Calu3 (cell line): ENCODE data around the gene CD55. TPM values are rescaled to one million over a fixed set of nuclear protein-coding genes. Genes with fewer than 3 reads are reported as not detected.

Experiments used
- BruUV-seq: library from RNA; stranded (reverse); fragments of 400-500 nt; replicated peaks from 2 replicates; lab custom pipeline; 2021; lab: Mats Ljungman, UMichigan
- CTCF ChIA-PET: fragments of 300-600 bp; sonication (Branson Sonifier 250); formaldehyde crosslinking; loops from one replicate; lab custom pipeline; 2022; ENCODE audit warnings: antibody characterized with exemption; lab: Charles Lee
- DNase-seq: peaks from one replicate; pipeline ENCODE4 v3.0.0; 2022
- H3K27ac Mint-ChIP-seq: one replicate; pipeline ENCODE4 v1.8.0; 2022; ENCODE audit warnings: mixed read lengths; ENCODE audit not compliant: unreplicated experiment
- H3K27me3 Mint-ChIP-seq: one replicate; pipeline ENCODE4 v1.8.0; 2022; ENCODE audit warnings: mixed read lengths; ENCODE audit not compliant: unreplicated experiment
- H3K36me3 Mint-ChIP-seq: one replicate; pipeline ENCODE4 v1.8.0; 2022; ENCODE audit warnings: mild to moderate bottlenecking, moderate library complexity, mixed read lengths; ENCODE audit not compliant: insufficient read depth, unreplicated experiment
- H3K4me1 Mint-ChIP-seq: one replicate; pipeline ENCODE4 v1.8.0; 2022; ENCODE audit warnings: mild to moderate bottlenecking, low read depth, mixed read lengths; ENCODE audit not compliant: unreplicated experiment
- H3K4me3 Mint-ChIP-seq: one replicate; pipeline ENCODE4 v1.8.0; 2022; ENCODE audit warnings: mild to moderate bottlenecking, low read depth, moderate library complexity, mixed read lengths; ENCODE audit not compliant: unreplicated experiment
- H3K9me3 Mint-ChIP-seq: one replicate; pipeline ENCODE4 v1.8.0; 2022; ENCODE audit warnings: low read depth, mixed read lengths; ENCODE audit not compliant: unreplicated experiment
- intact Hi-C: fragments of 100-400 bp; cut with micrococcal nuclease; formaldehyde crosslinking; loops from one replicate; pipeline ENCODE4 v1.10.0; 2022; ENCODE audit not compliant: unreplicated experiment
- total RNA-seq: library from RNA; stranded (reverse); gene quantifications from 2 replicates; pipeline ENCODE4 v1.2.3, GENCODE V29; 2022
- TF ChIP-seq, protein P1 (sequence below): fragments of 200-600 bp; IDR thresholded peaks from one replicate; pipeline ENCODE4 v1.8.0; 2022; ENCODE audit warnings: antibody characterized with exemption; ENCODE audit not compliant: unreplicated experiment

Gene CD55
- total RNA-seq, 1 experiment from 2014 or later, result 106 TPM

DNA sequence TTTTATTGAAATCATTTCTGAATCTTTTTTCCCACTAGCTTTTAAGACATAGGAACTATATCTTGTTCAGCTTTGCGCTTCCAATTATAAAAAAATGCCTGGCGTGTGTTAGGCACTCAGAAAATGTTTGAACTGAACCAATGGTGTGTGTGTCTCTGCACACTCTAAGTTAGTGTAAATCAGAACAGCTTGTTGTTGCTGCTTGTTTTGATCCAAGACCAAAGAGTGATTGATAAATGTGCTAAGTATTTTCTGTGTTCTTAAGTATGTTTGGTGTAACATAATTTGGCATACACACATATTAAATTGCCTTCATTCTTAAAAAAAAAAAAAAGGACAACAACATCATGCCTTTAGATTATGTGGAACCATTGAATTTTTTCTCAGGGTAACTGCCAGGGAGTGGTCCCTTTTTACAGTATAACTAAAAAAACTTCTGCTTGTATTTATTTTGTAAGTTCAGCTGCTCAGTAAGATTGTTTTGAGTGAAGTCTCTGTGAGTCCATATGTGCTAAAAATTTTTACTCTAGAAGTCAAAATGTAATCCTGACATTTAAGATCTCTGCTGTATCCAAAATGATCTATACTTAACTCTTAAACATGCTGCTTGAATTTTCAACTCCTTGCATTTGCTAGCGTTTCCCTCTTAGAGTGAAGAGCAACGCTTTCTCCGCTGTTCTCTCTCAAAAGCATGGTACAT, 8.7 kb downstream of the CD55 start:
- H3K4me1 Mint-ChIP-seq, result no peaks in the 10 kb centered on the region
- intact Hi-C loops, result no loop called here

DNA sequence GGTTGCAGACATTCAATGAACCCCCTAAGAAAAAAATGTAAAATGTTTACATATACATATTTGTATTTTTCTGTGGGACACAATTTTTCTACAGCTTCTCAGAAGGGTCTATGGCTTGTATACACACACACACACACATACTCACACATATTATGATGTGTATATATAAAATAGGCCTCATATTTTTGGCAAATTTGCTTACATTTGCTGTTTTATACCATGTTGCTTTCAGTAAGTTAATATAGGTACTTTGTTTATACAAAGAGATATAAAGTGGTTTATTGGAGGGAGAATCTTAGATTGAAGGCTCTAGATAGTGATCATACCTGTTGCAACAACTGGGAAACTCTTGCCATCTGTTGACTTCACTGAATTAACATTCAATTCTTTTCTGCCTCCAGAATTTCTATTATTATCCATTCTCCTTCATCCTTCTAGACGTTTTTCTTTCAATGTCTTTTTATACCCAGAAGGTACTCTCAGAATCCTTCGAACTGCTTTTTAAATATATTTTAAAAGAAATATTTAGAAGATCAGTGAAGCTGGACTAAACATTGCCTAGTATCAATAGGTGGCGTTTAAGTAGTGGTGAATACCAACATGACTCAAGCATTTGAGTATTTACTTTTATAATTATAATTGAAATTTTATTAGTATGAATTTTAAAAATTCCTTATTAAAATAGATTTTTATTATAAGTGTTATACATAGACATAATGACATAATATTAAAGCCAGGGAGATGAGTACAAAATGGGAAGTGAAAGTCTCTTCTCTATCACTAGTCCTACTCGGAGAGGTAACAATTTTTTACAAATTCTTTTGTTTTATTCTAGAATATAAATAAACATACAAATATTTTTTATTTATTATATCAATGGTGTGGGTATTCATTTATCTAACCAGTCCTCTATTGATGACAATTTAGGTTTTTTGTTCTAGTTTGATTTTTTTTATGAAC, 10.2 kb downstream of the CD55 start:
- H3K36me3 Mint-ChIP-seq, result peaks cover 86% of the 10 kb centered on the region
- BruUV-seq, result no TSS peak

More for the DNA sequence above, 8.7 kb downstream of the CD55 start:
- CTCF ChIA-PET, result no interaction called here
- TF ChIP-seq, protein P1, sequence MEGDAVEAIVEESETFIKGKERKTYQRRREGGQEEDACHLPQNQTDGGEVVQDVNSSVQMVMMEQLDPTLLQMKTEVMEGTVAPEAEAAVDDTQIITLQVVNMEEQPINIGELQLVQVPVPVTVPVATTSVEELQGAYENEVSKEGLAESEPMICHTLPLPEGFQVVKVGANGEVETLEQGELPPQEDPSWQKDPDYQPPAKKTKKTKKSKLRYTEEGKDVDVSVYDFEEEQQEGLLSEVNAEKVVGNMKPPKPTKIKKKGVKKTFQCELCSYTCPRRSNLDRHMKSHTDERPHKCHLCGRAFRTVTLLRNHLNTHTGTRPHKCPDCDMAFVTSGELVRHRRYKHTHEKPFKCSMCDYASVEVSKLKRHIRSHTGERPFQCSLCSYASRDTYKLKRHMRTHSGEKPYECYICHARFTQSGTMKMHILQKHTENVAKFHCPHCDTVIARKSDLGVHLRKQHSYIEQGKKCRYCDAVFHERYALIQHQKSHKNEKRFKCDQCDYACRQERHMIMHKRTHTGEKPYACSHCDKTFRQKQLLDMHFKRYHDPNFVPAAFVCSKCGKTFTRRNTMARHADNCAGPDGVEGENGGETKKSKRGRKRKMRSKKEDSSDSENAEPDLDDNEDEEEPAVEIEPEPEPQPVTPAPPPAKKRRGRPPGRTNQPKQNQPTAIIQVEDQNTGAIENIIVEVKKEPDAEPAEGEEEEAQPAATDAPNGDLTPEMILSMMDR, result no peak
- H3K4me3 Mint-ChIP-seq, result no peak overlapping the region
- peak overlapping the region; percentile 46 for H3K27ac Mint-ChIP-seq
- no peaks in the 10 kb centered on the region for H3K27me3 Mint-ChIP-seq
- H3K36me3 Mint-ChIP-seq, result peaks cover 85% of the 10 kb centered on the region
- no peak for DNase-seq
- BruUV-seq, result no TSS peak
- peaks cover 9% of the 10 kb centered on the region for H3K9me3 Mint-ChIP-seq

DNA sequence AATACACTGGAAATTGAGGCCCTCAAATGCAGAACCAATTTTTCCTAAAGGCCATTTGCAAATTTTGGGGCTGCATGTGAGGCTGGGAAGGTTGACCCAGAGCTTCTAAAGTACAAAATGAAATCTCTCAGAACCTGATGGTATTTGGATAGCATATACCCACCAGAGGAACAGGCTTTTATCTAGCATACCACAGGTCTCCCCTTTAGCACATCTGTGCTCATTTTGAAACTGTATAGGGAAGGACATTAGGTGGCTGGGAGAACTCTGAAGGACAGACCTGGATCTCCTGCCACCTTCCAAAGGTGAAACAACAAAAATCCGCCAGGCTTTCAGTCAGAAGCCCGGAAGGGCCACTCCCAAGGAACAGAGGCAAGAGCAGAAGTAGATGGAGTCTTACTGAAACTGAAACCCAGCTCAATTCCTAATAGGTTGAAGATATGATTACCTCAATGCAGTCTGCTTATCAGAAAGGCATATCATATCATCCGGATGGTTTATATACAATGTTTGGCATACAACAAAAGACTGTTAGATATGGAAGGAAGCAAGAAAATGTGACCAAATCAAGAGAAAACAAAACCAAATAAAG, 11.6 kb downstream of the CD55 start:
- no peak for DNase-seq
- no TSS peak for BruUV-seq
- Mint-ChIP-seq H3K9me3 (peaks cover 9% of the 10 kb centered on the region), H3K27me3 (no peaks in the 10 kb centered on the region), H3K4me1 (peaks cover 16% of the 10 kb centered on the region), H3K4me3 (no peak overlapping the region), H3K27ac (no peak overlapping the region), H3K36me3 (peaks cover 85% of the 10 kb centered on the region)
- intact Hi-C loops, result no loop called here
- TF ChIP-seq, protein P1, result no peak
- CTCF ChIA-PET, result interaction anchor here (0.7 kb wide), 1 partner anchor 31 kb away, joined by 3 read pairs; no protein-coding TSS in a partner anchor

More for the DNA sequence above, 10.2 kb downstream of the CD55 start:
- intact Hi-C loops, result no loop called here
- TF ChIP-seq, protein P1, result no peak
- Mint-ChIP-seq H3K4me1 (peaks cover 7% of the 10 kb centered on the region), H3K4me3 (no peak overlapping the region), H3K27me3 (no peaks in the 10 kb centered on the region), H3K27ac (no peak overlapping the region), H3K9me3 (peaks cover 9% of the 10 kb centered on the region)
- CTCF ChIA-PET, result no interaction called here
- no peak for DNase-seq

DNA sequence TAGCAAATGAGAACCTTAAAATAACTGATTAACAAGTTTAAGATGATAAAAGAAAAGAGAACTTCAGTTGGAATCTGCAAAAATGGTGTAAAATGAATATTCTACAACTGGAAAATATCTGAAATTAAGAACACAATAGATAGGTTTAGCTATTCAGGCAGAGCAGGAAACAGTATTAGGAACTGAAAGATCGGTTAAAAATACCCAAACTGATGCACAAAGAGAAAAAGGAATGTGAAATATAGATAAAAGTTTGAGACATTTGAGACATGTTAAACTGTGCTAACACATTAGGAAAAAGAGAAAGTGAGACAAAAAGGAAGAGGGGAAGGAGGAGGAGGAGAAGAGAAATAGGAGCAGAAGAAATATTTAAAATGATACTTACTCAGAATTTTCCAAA, 12.1 kb downstream of the CD55 start:
- CTCF ChIA-PET, result interaction anchor here (0.7 kb wide), 1 partner anchor 31 kb away, joined by 3 read pairs; no protein-coding TSS in a partner anchor
- TF ChIP-seq, protein P1, result no peak
- no peak for DNase-seq
- H3K9me3 Mint-ChIP-seq, result peaks cover 9% of the 10 kb centered on the region
- no peaks in the 10 kb centered on the region for H3K27me3 Mint-ChIP-seq
- intact Hi-C loops, result no loop called here
- H3K36me3 Mint-ChIP-seq, result peaks cover 80% of the 10 kb centered on the region
- H3K4me1 Mint-ChIP-seq, result peaks cover 16% of the 10 kb centered on the region
- BruUV-seq, result no TSS peak
- no peak overlapping the region for H3K4me3 Mint-ChIP-seq
- H3K27ac Mint-ChIP-seq, result no peak overlapping the region
